B cell (primary cell): ENCODE data around the gene RAB10. TPM values are rescaled to one million over a fixed set of nuclear protein-coding genes. Genes with fewer than 3 reads are reported as not detected.

Experiments
- ATAC-seq: fragments of 200-7000 bp; cut with Tn5 transposase; one replicate; pipeline ENCODE4 v1.10.0; 2021; ENCODE audit warnings: low read depth, mild to moderate bottlenecking, moderate number of reproducible peaks, moderate library complexity
- CTCF ChIA-PET: fragments of 350-600 bp; sonication (Branson Sonifier 250); formaldehyde crosslinking; loops from one replicate; lab custom pipeline; 2021; ENCODE audit warnings: antibody characterized with exemption, inconsistent platforms; lab: Charles Lee
- POLR2A ChIA-PET: fragments of 350-600 bp; sonication (Branson Sonifier 250); formaldehyde crosslinking; loops from one replicate; lab custom pipeline; 2021; ENCODE audit warnings: antibody characterized with exemption; lab: Charles Lee
- DNase-seq: peaks from one replicate; pipeline ENCODE4 v3.0.0; 2013
- H2AFZ ChIP-seq: 2 replicates; pipeline ENCODE4 v1.6.1; 2012; ENCODE audit warnings: mild to moderate bottlenecking, low read depth, low read length; ENCODE audit not compliant: insufficient read depth, poor library complexity, severe bottlenecking
- H3K27ac ChIP-seq, 2 donors: 1 replicate in 1 of 2; 2 replicates in 1 of 2; pipeline ENCODE4 v1.5.1; 2012 to 2013; ENCODE audit warnings: low read length in 2 of 2, mild to moderate bottlenecking in 2 of 2, moderate library complexity in 1 of 2
- H3K27me3 ChIP-seq, 4 experiments: fragments of 200-600 bp in 1 of 4; sonication (generic) in 1 of 4; replicated peaks in 1 of 4; 1 replicate in 2 of 4; 2 replicates in 2 of 4; pipeline versions ENCODE4 v1.6.1 to v1.7.0; 2013 to 2016; ENCODE audit warnings: low read length in 3 of 4, mild to moderate bottlenecking in 2 of 4, mixed read lengths in 1 of 4, moderate library complexity in 1 of 4; ENCODE audit not compliant: insufficient read depth in 4 of 4, control insufficient read depth in 3 of 4; ENCODE audit errors: control extremely low read depth in 1 of 4
- H3K36me3 ChIP-seq, 2 experiments: replicated peaks in 1 of 2; 1 replicate in 1 of 2; 2 replicates in 1 of 2; pipeline versions ENCODE4 v1.6.1 to v1.7.1; 2013; ENCODE audit warnings: low read length in 1 of 2; ENCODE audit not compliant: insufficient read depth in 2 of 2, control insufficient read depth in 1 of 2; ENCODE audit errors: control extremely low read depth in 1 of 2, extremely low read depth in 1 of 2
- H3K4me1 ChIP-seq, 2 donors: fragments of 200-600 bp in 1 of 2; sonication (generic) in 1 of 2; 1 replicate in 1 of 2; 2 replicates in 1 of 2; pipeline versions ENCODE4 v1.5.1 to v1.6.1; 2013 to 2017; ENCODE audit warnings: low read length in 2 of 2; ENCODE audit not compliant: control insufficient read depth in 2 of 2, insufficient read depth in 2 of 2
- H3K4me2 ChIP-seq: replicated peaks from 2 replicates; pipeline ENCODE3; 2012; ENCODE audit warnings: mild to moderate bottlenecking, low read depth, low read length; ENCODE audit not compliant: poor library complexity, severe bottlenecking
- H3K4me3 ChIP-seq, 5 experiments: fragments of 200-600 bp in 1 of 5; sonication (generic) in 1 of 5; 1 replicate in 3 of 5; 2 replicates in 2 of 5; pipeline versions ENCODE4 v1.5.1 to v1.7.0; 2011 to 2016; ENCODE audit warnings: low read length in 4 of 5, mild to moderate bottlenecking in 4 of 5, low read depth in 2 of 5, control low read depth in 1 of 5, moderate library complexity in 1 of 5; ENCODE audit not compliant: insufficient read depth in 1 of 5; ENCODE audit errors: control extremely low read depth in 1 of 5, extremely low read depth in 1 of 5
- H3K79me2 ChIP-seq: fragments of 200-600 bp; sonication (generic); one replicate; pipeline ENCODE4 v1.6.0; 2016; ENCODE audit warnings: low read length; ENCODE audit not compliant: control insufficient read depth, insufficient read depth
- H3K9ac ChIP-seq: fragments of 200-600 bp; sonication (generic); 2 replicates; pipeline ENCODE4 v1.6.1; 2017; ENCODE audit warnings: mild to moderate bottlenecking, low read length, moderate library complexity
- H3K9me3 ChIP-seq, 3 donors: one replicate each; pipeline versions ENCODE4 v1.6.1 to v1.7.1; 2013; ENCODE audit warnings: low read length in 2 of 3; ENCODE audit not compliant: control insufficient read depth in 2 of 3, insufficient read depth in 1 of 3; ENCODE audit errors: control extremely low read depth in 1 of 3
- H4K20me1 ChIP-seq: 2 replicates; pipeline ENCODE4 v1.6.0; 2012; ENCODE audit warnings: mild to moderate bottlenecking, low read length; ENCODE audit not compliant: insufficient read depth, control insufficient read depth, poor library complexity, severe bottlenecking
- H3K27ac Mint-ChIP-seq: one replicate; pipeline ENCODE4 v1.8.0; 2021; ENCODE audit warnings: mixed read lengths
- H3K27me3 Mint-ChIP-seq: one replicate; pipeline ENCODE4 v1.8.0; 2021; ENCODE audit warnings: mixed read lengths
- H3K4me1 Mint-ChIP-seq: one replicate; pipeline ENCODE4 v1.8.0; 2021; ENCODE audit warnings: mixed read lengths
- H3K4me3 Mint-ChIP-seq: one replicate; pipeline ENCODE4 v1.8.0; 2021; ENCODE audit warnings: mixed read lengths
- H3K9me3 Mint-ChIP-seq: one replicate; pipeline ENCODE4 v1.8.0; 2022; ENCODE audit warnings: mixed read lengths; ENCODE audit not compliant: insufficient read depth
- CTCF ChIP-seq: fragments of 200-600 bp; IDR thresholded peaks from one replicate; pipeline ENCODE4 v1.8.0; 2022; ENCODE audit warnings: antibody characterized with exemption, mild to moderate bottlenecking
- EZH2 ChIP-seq: IDR thresholded peaks from 2 replicates; pipeline ENCODE4 v1.6.1; 2012; ENCODE audit warnings: borderline replicate concordance, low read depth, mild to moderate bottlenecking, moderate library complexity, low read length; ENCODE audit not compliant: insufficient read depth, poor library complexity, severe bottlenecking
- WGBS: methylation state at CpG from one replicate; pipeline ENCODE4 v1.1.5; 2013; ENCODE audit warnings: missing lambda C conversion rate; ENCODE audit not compliant: insufficient coverage; 5-methylcytosine and 5-hydroxymethylcytosine counted together
- intact Hi-C: fragments of 100-400 bp; cut with micrococcal nuclease; formaldehyde crosslinking; loops from one replicate; pipeline ENCODE4 v1.10.0; 2022
- polyA plus RNA-seq: library from polyadenylated mRNA; depleted of rRNA; stranded (reverse); fragments of >200 nt; gene quantifications from 2 replicates; pipeline ENCODE4 v1.2.3, GENCODE V29; 2012
- total RNA-seq, 2 donors: library from RNA; stranded (reverse); fragments of 120-200 nt in 1 of 2; gene quantifications; 1 replicate in 1 of 2; 2 replicates in 1 of 2; pipeline versions ENCODE4 v1.2.3 to v1.2.4, GENCODE V29; 2013 to 2022

Gene RAB10
- total and polyA plus RNA-seq, 2 donors (not counting 1 experiment from before 2014, with no cell fraction given), result 21.7 to 66.7 TPM

- TF ChIP-seq EZH2 (no peak), CTCF (no peak)
- no peak for ATAC-seq
- Histone ChIP-seq H4K20me1 (no peaks in the 10 kb centered on the region), H3K27me3 (peaks cover 0 to 48% (median 22%) of the 10 kb centered on the region in 4 experiments), H3K9ac (peak overlapping the region; percentile 61), H3K4me2 (peak overlapping the region; percentile 84), H3K36me3 (no peaks in the 10 kb centered on the region), H3K4me3 (peak overlapping the region in 3 of 5 experiments; percentile 37 to 63 (median 47)), H3K27ac (no peak overlapping the region), H3K79me2 (no peaks in the 10 kb centered on the region), H3K4me1 (peaks cover 14 to 20% of the 10 kb centered on the region in 2 donors), H2AFZ (peak overlapping the region; percentile 74), H3K9me3 (peaks cover 0 to 15% (median 0%) of the 10 kb centered on the region in 3 donors)
- Mint-ChIP-seq H3K27ac (peak overlapping the region; percentile 53), H3K4me3 (peak overlapping the region; percentile 83), H3K27me3 (peaks cover 39% of the 10 kb centered on the region), H3K9me3 (no peaks in the 10 kb centered on the region), H3K4me1 (peaks cover 14% of the 10 kb centered on the region)
- intact Hi-C loops, result no loop called here
- 22% methylated on average over 44 of the region's 56 CpGs for WGBS
- ChIA-PET CTCF (interaction anchor here (0.6 to 0.9 kb wide), 3 partner anchors 12 to 222 kb away, joined by 3 to 6 read pairs (median 4); no protein-coding TSS in a partner anchor), POLR2A (interaction anchor here (1.0 kb wide), 1 partner anchor 13 kb away, joined by 5 read pairs; no protein-coding TSS in a partner anchor)
- peak; percentile 41 for DNase-seq
Measured at GRCh38 chr2:26172189-26172870, 138.4 kb downstream of the RAB10 start.
